Mesenchymal stem cell (in vitro differentiated cells and primary cell): ENCODE measurements around the gene CNOT2.

Experiments used
- DNase-seq: peaks from one replicate; pipeline ENCODE4 v3.0.0-alpha.2; 2013
- H2AFZ ChIP-seq: one replicate; pipeline ENCODE4 v1.6.1; 2013; ENCODE audit warnings: low read depth, mild to moderate bottlenecking, control low read depth, inconsistent platforms, low read length, moderate library complexity
- H2AK5ac ChIP-seq: 2 replicates; pipeline ENCODE4 v1.6.1; 2013; ENCODE audit warnings: low read length, moderate library complexity, mild to moderate bottlenecking, inconsistent platforms; ENCODE audit not compliant: severe bottlenecking
- H2BK120ac ChIP-seq: one replicate; pipeline ENCODE4 v1.6.1; 2013; ENCODE audit warnings: low read depth, mild to moderate bottlenecking, inconsistent platforms, low read length, moderate library complexity
- H2BK12ac ChIP-seq, 2 experiments: one replicate each; pipeline ENCODE4 v1.6.1; 2013; ENCODE audit warnings: inconsistent platforms in 2 of 2, low read length in 2 of 2, mild to moderate bottlenecking in 2 of 2, moderate library complexity in 2 of 2, control low read depth in 1 of 2
- H2BK15ac ChIP-seq: one replicate; pipeline ENCODE4 v1.6.1; 2013; ENCODE audit warnings: mild to moderate bottlenecking, low read depth, inconsistent platforms; ENCODE audit not compliant: poor library complexity, severe bottlenecking
- H2BK5ac ChIP-seq: 2 replicates; pipeline ENCODE4 v1.6.1; 2013; ENCODE audit warnings: low read depth, mild to moderate bottlenecking, low read length, control low read depth, inconsistent platforms; ENCODE audit not compliant: poor library complexity, severe bottlenecking
- H3K14ac ChIP-seq, 2 experiments: one replicate each; pipeline ENCODE4 v1.6.1; 2013; ENCODE audit warnings: inconsistent platforms in 2 of 2, low read length in 2 of 2, control low read depth in 1 of 2, mild to moderate bottlenecking in 1 of 2, moderate library complexity in 1 of 2
- H3K18ac ChIP-seq, 2 experiments: one replicate each; pipeline ENCODE4 v1.6.1; 2013; ENCODE audit warnings: inconsistent platforms in 2 of 2, low read length in 2 of 2, control low read depth in 1 of 2, low read depth in 1 of 2, mild to moderate bottlenecking in 1 of 2
- H3K23ac ChIP-seq, 2 experiments: one replicate each; pipeline ENCODE4 v1.6.1; 2013; ENCODE audit warnings: inconsistent platforms in 2 of 2, low read length in 2 of 2, mild to moderate bottlenecking in 2 of 2, moderate library complexity in 2 of 2, control low read depth in 1 of 2
- H3K27ac ChIP-seq: 2 replicates; pipeline ENCODE4 v1.5.1; 2013; ENCODE audit warnings: mild to moderate bottlenecking, moderate library complexity, low read length, control low read depth, inconsistent platforms; ENCODE audit not compliant: poor library complexity, severe bottlenecking
- H3K27me3 ChIP-seq, 2 experiments: 2 replicates each; pipeline versions ENCODE4 v1.6.1 to v1.7.0; 2013; ENCODE audit warnings: low read length in 2 of 2, mild to moderate bottlenecking in 2 of 2, moderate library complexity in 2 of 2, control low read depth in 1 of 2, inconsistent platforms in 1 of 2; ENCODE audit not compliant: control insufficient read depth in 1 of 2, insufficient read depth in 1 of 2
- H3K36me3 ChIP-seq, 2 experiments: 2 replicates each; pipeline versions ENCODE4 v1.6.1 to v1.7.0; 2013; ENCODE audit warnings: low read length in 2 of 2, control low read depth in 1 of 2, inconsistent platforms in 1 of 2, low read depth in 1 of 2, mild to moderate bottlenecking in 1 of 2; ENCODE audit not compliant: insufficient read depth in 2 of 2, control insufficient read depth in 1 of 2
- H3K4ac ChIP-seq, 2 experiments: one replicate each; pipeline ENCODE4 v1.6.1; 2013; ENCODE audit warnings: inconsistent platforms in 2 of 2, low read length in 2 of 2, mild to moderate bottlenecking in 2 of 2, moderate library complexity in 2 of 2, control low read depth in 1 of 2, low read depth in 1 of 2
- H3K4me1 ChIP-seq: 2 replicates; pipeline ENCODE4 v1.6.1; 2013; ENCODE audit warnings: low read depth, low read length, control low read depth; ENCODE audit not compliant: control insufficient read depth, insufficient read depth
- H3K4me2 ChIP-seq: 2 replicates; pipeline ENCODE4 v1.6.1; 2013; ENCODE audit warnings: low read length, mild to moderate bottlenecking, inconsistent platforms; ENCODE audit not compliant: poor library complexity, severe bottlenecking
- H3K4me3 ChIP-seq, 2 experiments: 2 replicates each; pipeline versions ENCODE4 v1.5.1 to v1.7.0; 2013; ENCODE audit warnings: low read length in 2 of 2, mild to moderate bottlenecking in 2 of 2, control low read depth in 1 of 2, low read depth in 1 of 2; ENCODE audit not compliant: insufficient read depth in 1 of 2
- H3K79me1 ChIP-seq: replicated peaks from 2 replicates; pipeline ENCODE4 v1.6.1; 2013; ENCODE audit warnings: mild to moderate bottlenecking, control low read depth, low read length, inconsistent platforms; ENCODE audit not compliant: poor library complexity, severe bottlenecking
- H3K9ac ChIP-seq: 2 replicates; pipeline ENCODE4 v1.7.0; 2013; ENCODE audit warnings: mild to moderate bottlenecking, low read length, moderate library complexity
- H3K9me3 ChIP-seq: 2 replicates; pipeline ENCODE4 v1.7.0; 2013; ENCODE audit warnings: mild to moderate bottlenecking, low read length; ENCODE audit not compliant: control insufficient read depth
- H4K8ac ChIP-seq: one replicate; pipeline ENCODE4 v1.6.1; 2013; ENCODE audit warnings: inconsistent platforms, mild to moderate bottlenecking, low read length, moderate library complexity
- H4K91ac ChIP-seq: one replicate; pipeline ENCODE4 v1.6.1; 2013; ENCODE audit warnings: mild to moderate bottlenecking, low read length, inconsistent platforms
- WGBS: methylation state at CpG from one replicate; pipeline ENCODE4 v1.1.7; 2013; ENCODE audit warnings: mixed read lengths; 5-methylcytosine and 5-hydroxymethylcytosine counted together

CNOT2 gene

GRCh38 chr12:70277973-70278372, 34.7 kb downstream of the CNOT2 start:
- Histone ChIP-seq H3K79me1 (peaks cover 3% of the 10 kb centered on the region), H2AFZ (no peak overlapping the region), H3K23ac (no peak overlapping the region), H4K91ac (no peak overlapping the region), H3K4me3 (no peak overlapping the region), H3K18ac (no peak overlapping the region), H3K9me3 (no peaks in the 10 kb centered on the region), H3K27me3 (no peaks in the 10 kb centered on the region), H2BK5ac (no peak overlapping the region), H3K4me1 (no peaks in the 10 kb centered on the region), H2AK5ac (no peak overlapping the region), H3K27ac (no peak overlapping the region), H2BK120ac (no peak overlapping the region), H2BK12ac (no peak overlapping the region), H3K14ac (no peak overlapping the region), H2BK15ac (no peak overlapping the region), H3K36me3 (peaks cover 0 to 30% of the 10 kb centered on the region in 2 experiments), H3K4ac (no peak overlapping the region), H4K8ac (no peak overlapping the region), H3K4me2 (no peak overlapping the region), H3K9ac (no peak overlapping the region)
- DNase-seq, result no peak
- WGBS, result 98% methylated on average over 7 of the region's 8 CpGs

GRCh38 chr12:70278945-70279344, 35.7 kb downstream of the CNOT2 start:
- H3K4me3 ChIP-seq, result no peak overlapping the region
- H3K14ac ChIP-seq, result no peak overlapping the region
- H3K9ac ChIP-seq, result no peak overlapping the region
- no peak overlapping the region for H3K4me2 ChIP-seq
- no peak overlapping the region for H2BK15ac ChIP-seq
- H3K18ac ChIP-seq, result no peak overlapping the region
- peaks cover 3% of the 10 kb centered on the region for H3K79me1 ChIP-seq
- no peaks in the 10 kb centered on the region for H3K9me3 ChIP-seq
- H2BK5ac ChIP-seq, result no peak overlapping the region
- H2BK12ac ChIP-seq, result no peak overlapping the region
- H3K27me3 ChIP-seq, result no peaks in the 10 kb centered on the region
- no peak overlapping the region for H2AK5ac ChIP-seq
- H2BK120ac ChIP-seq, result no peak overlapping the region
- H3K4me1 ChIP-seq, result no peaks in the 10 kb centered on the region
- H4K91ac ChIP-seq, result no peak overlapping the region
- H2AFZ ChIP-seq, result no peak overlapping the region
- peaks cover 0 to 27% of the 10 kb centered on the region in 2 experiments for H3K36me3 ChIP-seq
- no peak overlapping the region for H3K4ac ChIP-seq
- H3K23ac ChIP-seq, result no peak overlapping the region
- no peak for DNase-seq
- no peak overlapping the region for H3K27ac ChIP-seq
- no peak overlapping the region for H4K8ac ChIP-seq

- Histone ChIP-seq H3K4me2 (no peak overlapping the region), H2AK5ac (no peak overlapping the region), H2BK120ac (no peak overlapping the region), H3K18ac (no peak overlapping the region), H3K79me1 (peaks cover 9% of the 10 kb centered on the region), H2BK15ac (no peak overlapping the region), H4K91ac (no peak overlapping the region), H2BK5ac (no peak overlapping the region), H3K4ac (no peak overlapping the region), H2AFZ (no peak overlapping the region), H3K27me3 (no peaks in the 10 kb centered on the region), H2BK12ac (no peak overlapping the region), H3K9ac (no peak overlapping the region), H3K4me3 (no peak overlapping the region), H4K8ac (no peak overlapping the region), H3K9me3 (no peaks in the 10 kb centered on the region), H3K23ac (no peak overlapping the region), H3K4me1 (peaks cover 1% of the 10 kb centered on the region), H3K27ac (no peak overlapping the region), H3K36me3 (peaks cover 3 to 37% of the 10 kb centered on the region in 2 experiments), H3K14ac (no peak overlapping the region)
- 95% methylated on average over 2 of the region's 3 CpGs for WGBS
- DNase-seq, result no peak
These were observed 40.0 kb downstream of the CNOT2 start for GRCh38 chr12:70283232-70283631.

- no peak overlapping the region for H3K9ac ChIP-seq
- no peak overlapping the region for H4K8ac ChIP-seq
- no peak overlapping the region for H3K27ac ChIP-seq
- H2BK120ac ChIP-seq, result no peak overlapping the region
- H3K23ac ChIP-seq, result no peak overlapping the region
- no peak overlapping the region for H2BK12ac ChIP-seq
- no peak for DNase-seq
- H3K4me1 ChIP-seq, result peaks cover 2% of the 10 kb centered on the region
- no peak overlapping the region for H2BK15ac ChIP-seq
- H3K18ac ChIP-seq, result no peak overlapping the region
- no peak overlapping the region for H3K4ac ChIP-seq
- peaks cover 10% of the 10 kb centered on the region for H3K79me1 ChIP-seq
- no peak overlapping the region for H4K91ac ChIP-seq
- H2AK5ac ChIP-seq, result no peak overlapping the region
- 100% methylated on average over 1 of the region's 2 CpGs for WGBS
- no peak overlapping the region for H3K4me3 ChIP-seq
- no peak overlapping the region for H2AFZ ChIP-seq
- no peak overlapping the region for H3K14ac ChIP-seq
- peaks cover 3 to 33% of the 10 kb centered on the region in 2 experiments for H3K36me3 ChIP-seq
- no peak overlapping the region for H3K4me2 ChIP-seq
- no peaks in the 10 kb centered on the region for H3K9me3 ChIP-seq
- no peaks in the 10 kb centered on the region for H3K27me3 ChIP-seq
- no peak overlapping the region for H2BK5ac ChIP-seq
These were observed 45.6 kb downstream of the CNOT2 start for GRCh38 chr12:70288817-70289216.
